ENCODE measurements around the gene GJB4. TPM values are rescaled to one million over a fixed set of nuclear protein-coding genes. Genes with fewer than 3 reads are reported as not detected.

GJB4 gene
- total RNA-seq, 2 donors from 2014 or later, result not detected

DNA sequence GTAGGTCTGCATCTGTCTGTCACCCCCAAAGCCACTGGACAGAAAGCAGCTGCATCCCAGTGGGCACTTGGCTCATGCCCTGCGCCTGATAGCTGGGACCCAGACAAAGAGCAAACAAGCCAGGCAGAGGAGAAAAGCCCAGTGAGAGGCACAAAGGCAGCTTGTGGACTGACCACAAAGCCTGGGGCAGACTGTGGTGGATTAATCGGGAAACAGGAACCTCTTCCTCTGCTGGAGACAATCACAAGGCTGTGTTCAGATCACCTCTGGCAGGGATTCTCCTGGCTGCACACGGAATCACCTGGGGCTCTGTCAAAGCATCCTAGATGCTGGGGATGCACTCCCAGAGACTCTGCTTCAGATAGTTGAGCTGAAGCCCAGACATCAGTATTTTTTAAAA lies 19.9 kb upstream of the GJB4 start:
- no peak for ATAC-seq
- Mint-ChIP-seq H3K4me1 (ENCODE audit: low read depth in 2 of 2) (no peaks in the 10 kb centered on the region), H3K9me3 (no peaks in the 10 kb centered on the region), H3K27ac (no peak overlapping the region), H3K36me3 (no peaks in the 10 kb centered on the region), H3K27me3 (peaks cover 8 to 13% of the 10 kb centered on the region in 2 donors), H3K4me3 (no peak overlapping the region)
- no peak for DNase-seq (ENCODE audit: low spot score)

- Mint-ChIP-seq H3K27me3 (peaks cover 8 to 13% of the 10 kb centered on the region in 2 donors), H3K27ac (no peak overlapping the region), H3K36me3 (no peaks in the 10 kb centered on the region), H3K4me3 (no peak overlapping the region), H3K4me1 (ENCODE audit: low read depth in 2 of 2) (no peaks in the 10 kb centered on the region), H3K9me3 (no peaks in the 10 kb centered on the region)
- no peak for ATAC-seq
- no peak for DNase-seq (ENCODE audit: low spot score)
These were observed 19.2 kb upstream of the GJB4 start for GRCh38 chr1:34740161-34740868.

- DNase-seq (ENCODE audit: low spot score), result peak; percentile 82
- H3K4me3 Mint-ChIP-seq, result no peak overlapping the region
- no peaks in the 10 kb centered on the region for H3K36me3 Mint-ChIP-seq
- no peak overlapping the region for H3K27ac Mint-ChIP-seq
- peaks cover 1 to 6% of the 10 kb centered on the region in 2 donors for H3K27me3 Mint-ChIP-seq
- no peaks in the 10 kb centered on the region for H3K9me3 Mint-ChIP-seq
- H3K4me1 Mint-ChIP-seq (ENCODE audit: low read depth in 2 of 2), result no peaks in the 10 kb centered on the region
- peak; percentile 74 to 82 for ATAC-seq
These were observed 16.8 kb upstream of the GJB4 start for GRCh38 chr1:34742667-34743270.

GRCh38 chr1:34743775-34744174 lies 15.8 kb upstream of the GJB4 start:
- Mint-ChIP-seq H3K36me3 (no peaks in the 10 kb centered on the region), H3K4me1 (ENCODE audit: low read depth in 2 of 2) (no peaks in the 10 kb centered on the region), H3K9me3 (no peaks in the 10 kb centered on the region), H3K4me3 (no peak overlapping the region), H3K27me3 (peaks cover 7 to 9% of the 10 kb centered on the region in 2 donors), H3K27ac (no peak overlapping the region)
- DNase-seq (ENCODE audit: low spot score), result no peak
- ATAC-seq, result no peak

DNA sequence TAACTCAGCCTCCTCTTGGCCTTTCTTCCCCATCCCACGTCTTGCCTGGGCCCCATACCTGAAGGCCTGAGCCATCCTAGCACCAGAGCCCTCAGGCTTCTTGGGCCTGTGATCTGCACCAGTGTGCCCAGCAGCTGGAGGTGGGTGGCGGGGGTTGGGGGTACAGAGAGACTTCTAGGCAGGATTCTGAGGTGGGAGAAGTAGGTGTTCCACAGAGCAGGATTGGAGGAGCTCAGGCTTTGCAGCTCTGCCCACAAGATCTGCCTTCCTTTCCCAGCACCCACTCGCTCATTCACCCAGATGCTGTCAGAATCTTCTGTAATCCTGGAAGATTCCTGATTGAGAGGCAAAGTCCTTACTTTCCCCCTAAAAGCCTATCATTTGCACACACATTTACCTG lies 14.7 kb upstream of the GJB4 start:
- no peak for DNase-seq (ENCODE audit: low spot score)
- no peaks in the 10 kb centered on the region for H3K4me1 Mint-ChIP-seq (ENCODE audit: low read depth in 2 of 2)
- H3K27ac Mint-ChIP-seq, result no peak overlapping the region
- no peaks in the 10 kb centered on the region for H3K36me3 Mint-ChIP-seq
- peaks cover 9 to 10% of the 10 kb centered on the region in 2 donors for H3K27me3 Mint-ChIP-seq
- H3K9me3 Mint-ChIP-seq, result no peaks in the 10 kb centered on the region
- no peak overlapping the region for H3K4me3 Mint-ChIP-seq
- no peak for ATAC-seq

DNA sequence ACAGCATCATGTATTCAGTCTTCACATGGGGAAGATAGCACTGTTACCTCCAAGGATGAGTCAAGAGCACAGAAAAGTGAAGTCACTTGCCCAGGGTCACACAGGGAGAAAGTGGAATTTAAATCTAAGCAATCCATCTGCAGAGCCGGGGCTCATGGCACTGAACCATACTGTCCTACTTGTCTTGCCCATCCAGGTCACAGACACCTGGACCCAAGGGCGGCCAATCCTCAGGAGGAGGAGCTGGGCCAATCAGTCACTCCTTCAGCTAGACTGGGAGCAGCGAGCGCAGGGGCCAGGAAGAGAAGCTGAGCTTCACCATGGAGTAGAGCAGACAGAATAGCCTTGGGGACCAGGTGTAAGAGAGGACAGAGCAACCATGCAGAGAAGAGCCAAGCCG lies 13.9 kb upstream of the GJB4 start:
- no peak overlapping the region for H3K4me3 Mint-ChIP-seq
- H3K9me3 Mint-ChIP-seq, result no peaks in the 10 kb centered on the region
- no peak overlapping the region for H3K27ac Mint-ChIP-seq
- H3K36me3 Mint-ChIP-seq, result no peaks in the 10 kb centered on the region
- DNase-seq (ENCODE audit: low spot score), result no peak
- no peaks in the 10 kb centered on the region for H3K4me1 Mint-ChIP-seq (ENCODE audit: low read depth in 2 of 2)
- peaks cover 9 to 10% of the 10 kb centered on the region in 2 donors for H3K27me3 Mint-ChIP-seq
- no peak for ATAC-seq

GRCh38 chr1:34746101-34746500 lies 13.4 kb upstream of the GJB4 start:
- H3K4me1 Mint-ChIP-seq (ENCODE audit: low read depth in 2 of 2), result no peaks in the 10 kb centered on the region
- H3K9me3 Mint-ChIP-seq, result no peaks in the 10 kb centered on the region
- H3K27ac Mint-ChIP-seq, result no peak overlapping the region
- DNase-seq (ENCODE audit: low spot score) (no peak), ATAC-seq (no peak)
- no peaks in the 10 kb centered on the region for H3K36me3 Mint-ChIP-seq
- no peak overlapping the region for H3K4me3 Mint-ChIP-seq
- H3K27me3 Mint-ChIP-seq, result peaks cover 8 to 9% of the 10 kb centered on the region in 2 donors

DNA sequence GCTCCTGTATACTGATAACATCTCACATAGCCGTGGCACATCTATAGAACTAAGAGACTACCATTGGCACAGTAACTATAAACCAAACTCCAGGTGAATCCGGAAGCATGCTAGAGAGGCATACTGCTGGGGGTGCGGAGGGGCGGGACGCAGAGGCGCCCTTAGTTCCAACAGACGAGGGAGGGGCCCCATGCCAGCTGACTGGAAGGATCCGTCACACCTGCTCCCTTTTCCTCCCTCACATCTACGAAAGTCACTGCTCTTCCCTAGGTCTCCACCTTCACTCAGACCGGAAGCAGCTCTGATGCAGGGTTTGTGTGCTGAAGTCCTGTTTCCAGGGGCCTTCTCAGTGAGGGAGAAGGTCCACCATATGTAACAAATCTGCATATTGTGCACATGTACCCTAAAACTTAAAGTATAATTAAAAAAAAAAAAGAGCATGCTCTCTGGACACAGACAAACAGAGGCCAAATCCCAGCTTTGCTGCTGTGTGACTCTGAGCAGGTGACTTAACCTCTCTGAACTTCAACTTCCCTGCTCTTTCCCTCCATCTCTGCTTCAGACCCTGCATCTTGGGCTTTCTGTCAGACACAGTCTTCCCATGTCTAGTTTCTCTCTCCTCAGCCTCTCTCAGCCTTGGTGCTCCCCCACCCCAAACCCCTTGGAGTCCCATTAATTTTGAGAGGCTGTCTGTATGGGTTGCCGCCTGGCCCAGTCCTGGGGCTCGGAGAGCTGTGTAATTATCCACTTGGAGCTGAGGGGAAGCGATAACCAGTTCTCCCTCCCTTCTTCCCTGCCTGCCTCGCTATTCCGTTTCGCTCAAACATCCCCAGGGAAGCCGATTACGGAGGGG lies 12.5 kb upstream of the GJB4 start:
- H3K27ac Mint-ChIP-seq, result no peak overlapping the region
- H3K36me3 Mint-ChIP-seq, result no peaks in the 10 kb centered on the region
- no peak for DNase-seq (ENCODE audit: low spot score)
- H3K4me3 Mint-ChIP-seq, result no peak overlapping the region
- no peaks in the 10 kb centered on the region for H3K9me3 Mint-ChIP-seq
- no peaks in the 10 kb centered on the region for H3K4me1 Mint-ChIP-seq (ENCODE audit: low read depth in 2 of 2)
- no peak for ATAC-seq
- H3K27me3 Mint-ChIP-seq, result peaks cover 7 to 9% of the 10 kb centered on the region in 2 donors

DNA sequence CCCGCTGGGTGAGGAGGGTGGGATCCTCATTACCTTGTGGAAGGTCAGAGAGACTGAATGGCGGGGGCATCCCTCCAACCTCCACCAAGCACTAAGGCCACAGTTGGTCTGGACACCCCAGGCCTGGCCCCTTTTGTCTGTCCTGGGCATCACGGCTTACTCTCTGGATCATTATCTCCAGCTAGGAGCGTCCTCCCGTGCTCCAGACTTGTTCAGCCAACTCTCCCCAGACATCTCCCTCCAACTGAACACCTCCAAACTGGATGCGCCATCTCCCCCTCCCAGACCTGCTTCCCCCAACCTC lies 11.9 kb upstream of the GJB4 start:
- ATAC-seq (no peak), DNase-seq (ENCODE audit: low spot score) (no peak)
- Mint-ChIP-seq H3K27me3 (peaks cover 4 to 9% of the 10 kb centered on the region in 2 donors), H3K4me3 (no peak overlapping the region), H3K9me3 (no peaks in the 10 kb centered on the region), H3K36me3 (no peaks in the 10 kb centered on the region), H3K4me1 (ENCODE audit: low read depth in 2 of 2) (no peaks in the 10 kb centered on the region), H3K27ac (no peak overlapping the region)

- Mint-ChIP-seq H3K27me3 (peaks cover 4 to 17% of the 10 kb centered on the region in 2 donors), H3K4me1 (ENCODE audit: low read depth in 2 of 2) (no peaks in the 10 kb centered on the region)
These were observed 9.5 kb upstream of the GJB4 start for GRCh38 chr1:34749992-34750391.

GRCh38 chr1:34750610-34751009 lies 8.9 kb upstream of the GJB4 start:
- peaks cover 4 to 17% of the 10 kb centered on the region in 2 donors for H3K27me3 Mint-ChIP-seq
- H3K36me3 Mint-ChIP-seq, result no peaks in the 10 kb centered on the region
- DNase-seq (ENCODE audit: low spot score) (no peak), ATAC-seq (no peak)
- H3K4me3 Mint-ChIP-seq, result no peak overlapping the region
- no peak overlapping the region for H3K27ac Mint-ChIP-seq
- no peaks in the 10 kb centered on the region for H3K9me3 Mint-ChIP-seq
- no peaks in the 10 kb centered on the region for H3K4me1 Mint-ChIP-seq (ENCODE audit: low read depth in 2 of 2)

More at GRCh38 chr1:34749992-34750391, 9.5 kb upstream of the GJB4 start:
- Mint-ChIP-seq H3K27ac (no peak overlapping the region), H3K4me3 (no peak overlapping the region), H3K36me3 (no peaks in the 10 kb centered on the region), H3K9me3 (no peaks in the 10 kb centered on the region)
- no peak for DNase-seq (ENCODE audit: low spot score)
- ATAC-seq, result no peak

DNA sequence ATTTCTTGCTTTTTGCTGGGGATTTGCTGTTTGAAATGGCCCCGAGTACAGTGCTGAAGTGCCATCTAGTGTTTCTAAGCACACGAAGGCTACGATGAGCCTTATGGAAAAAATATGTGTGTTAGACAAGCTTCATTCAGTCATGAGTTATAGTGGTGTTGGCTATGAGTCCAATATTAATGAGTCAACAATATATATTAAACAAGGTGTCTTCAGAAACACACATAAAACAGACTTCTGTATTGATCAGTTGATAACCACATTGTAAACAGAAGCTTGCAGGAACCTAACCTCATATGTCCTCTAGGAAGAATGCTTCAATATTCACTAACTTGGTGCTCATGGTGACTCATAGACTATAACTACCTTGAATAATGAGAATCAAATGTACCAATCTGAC lies 6.4 kb upstream of the GJB4 start:
- peaks cover 4 to 12% of the 10 kb centered on the region in 2 donors for H3K27me3 Mint-ChIP-seq

DNA sequence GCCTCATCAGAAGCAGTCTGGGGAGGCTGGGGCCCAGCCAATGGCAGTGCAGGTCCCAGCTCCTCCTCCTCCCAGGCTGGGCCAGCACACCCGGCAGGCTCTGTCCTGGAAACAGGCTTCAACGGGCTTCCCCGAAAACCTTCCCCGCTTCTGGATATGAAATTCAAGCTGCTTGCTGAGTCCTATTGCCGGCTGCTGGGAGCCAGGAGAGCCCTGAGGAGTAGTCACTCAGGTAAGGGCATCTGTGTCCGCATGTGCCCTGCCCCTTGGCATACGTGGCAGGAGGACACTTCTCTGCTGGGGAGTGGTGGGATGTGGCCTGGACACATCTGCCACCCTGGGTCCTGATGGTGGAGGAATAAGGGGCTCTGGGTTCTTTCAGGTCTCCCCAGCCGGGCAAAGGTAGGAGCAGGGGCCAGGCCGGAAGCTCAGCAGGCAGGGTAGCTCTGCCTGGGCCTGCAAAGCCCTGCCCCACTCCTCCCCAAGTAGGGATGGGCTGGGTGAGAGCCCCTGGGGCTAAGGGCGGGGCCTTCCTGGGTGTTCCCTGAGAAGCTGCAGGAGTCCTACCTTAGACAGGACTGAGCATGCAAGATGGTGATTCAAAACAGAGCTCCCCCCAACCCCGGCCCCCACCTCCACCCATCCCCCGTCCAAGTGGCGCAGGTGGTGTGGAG lies 4.4 kb upstream of the GJB4 start, which contains the start of gene GJB5:
Gene GJB5 (plus strand): TSS at position 84 of the 674 bp plus-strand sequence. CDS start 2,284 bp downstream, outside the sequence.
- ATAC-seq (no peak), DNase-seq (ENCODE audit: low spot score) (no peak)
- Mint-ChIP-seq H3K27me3 (peaks cover 3 to 8% of the 10 kb centered on the region in 2 donors), H3K4me1 (ENCODE audit: low read depth in 2 of 2) (no peaks in the 10 kb centered on the region), H3K9me3 (no peaks in the 10 kb centered on the region), H3K4me3 (no peak within 1 kb of the TSS), H3K36me3 (no peaks in the 10 kb centered on the region), H3K27ac (no peak within 1 kb of the TSS)

More for the DNA sequence above, 6.4 kb upstream of the GJB4 start:
- no peak overlapping the region for H3K4me3 Mint-ChIP-seq
- H3K9me3 Mint-ChIP-seq, result no peaks in the 10 kb centered on the region
- no peak overlapping the region for H3K27ac Mint-ChIP-seq
- no peaks in the 10 kb centered on the region for H3K36me3 Mint-ChIP-seq
- no peaks in the 10 kb centered on the region for H3K4me1 Mint-ChIP-seq (ENCODE audit: low read depth in 2 of 2)
- ATAC-seq (no peak), DNase-seq (ENCODE audit: low spot score) (no peak)
